Endothelial cell of hepatic sinusoid (primary cell): ENCODE measurements around the gene GSE1.

Source experiments
- in situ Hi-C: cut with HindIII; loops from 2 replicates; pipeline ENCODE4 v1.10.0; 2017; ENCODE audit warnings: low sequenced_read_pairs

The GSE1 gene

GRCh38 chr16:85588562-85589503, 24.3 kb upstream of the GSE1 start:
- in situ Hi-C loops = no loop called here

GRCh38 chr16:85589688-85590505, 23.2 kb upstream of the GSE1 start:
- in situ Hi-C loops = loop anchor here (5.0 kb wide), 1 partner anchor 93 kb away; no protein-coding TSS in a partner anchor

- in situ Hi-C loops = loop anchor here (5.0 kb wide), 1 partner anchor 93 kb away; no protein-coding TSS in a partner anchor
These were observed 22.7 kb upstream of the GSE1 start for GRCh38 chr16:85590506-85590832.

- in situ Hi-C loops = loop anchor here (5.0 kb wide), 1 partner anchor 94 kb away; no protein-coding TSS in a partner anchor
These were observed 21.7 kb upstream of the GSE1 start for GRCh38 chr16:85591381-85591780.

- in situ Hi-C loops = loop anchor here (5.0 kb wide), 1 partner anchor 95 kb away; no protein-coding TSS in a partner anchor
These were observed 20.8 kb upstream of the GSE1 start for GRCh38 chr16:85592277-85592676.

GRCh38 chr16:85592700-85593493, 20.2 kb upstream of the GSE1 start:
- in situ Hi-C loops = loop anchor here (5.0 kb wide), 1 partner anchor 96 kb away; no protein-coding TSS in a partner anchor

- in situ Hi-C loops = loop anchor here (5.0 kb wide), 1 partner anchor 96 kb away; no protein-coding TSS in a partner anchor
These were observed 19.5 kb upstream of the GSE1 start for GRCh38 chr16:85593494-85594221.

GRCh38 chr16:85594273-85594977, 18.7 kb upstream of the GSE1 start:
- in situ Hi-C loops = loop anchor here (5.0 kb wide), 1 partner anchor 97 kb away; no protein-coding TSS in a partner anchor

GRCh38 chr16:85594978-85595661, 18.0 kb upstream of the GSE1 start:
- in situ Hi-C loops = loop anchor here (5.0 kb wide), 1 partner anchor 98 kb away; no protein-coding TSS in a partner anchor

- in situ Hi-C loops = no loop called here
These were observed 17.2 kb upstream of the GSE1 start for GRCh38 chr16:85595812-85596502.

GRCh38 chr16:85598141-85598540, 15.0 kb upstream of the GSE1 start:
- in situ Hi-C loops = no loop called here

- in situ Hi-C loops = no loop called here
These were observed 13.0 kb upstream of the GSE1 start for GRCh38 chr16:85600078-85600477.

GRCh38 chr16:85600530-85601271, 12.4 kb upstream of the GSE1 start:
- in situ Hi-C loops = no loop called here

- in situ Hi-C loops = no loop called here
These were observed 11.9 kb upstream of the GSE1 start for GRCh38 chr16:85601272-85601639.

- in situ Hi-C loops = no loop called here
These were observed 11.3 kb upstream of the GSE1 start for GRCh38 chr16:85601730-85602401.

- in situ Hi-C loops = no loop called here
These were observed 10.5 kb upstream of the GSE1 start for GRCh38 chr16:85602402-85603202.
